GM19328 (cell line): ENCODE data around the gene ELAVL4.

ENCODE experiments used
- ATAC-seq: cut with Tn5 transposase; IDR thresholded peaks from one replicate; pipeline ENCODE4 v1.9.1; 2021; ENCODE audit warnings: mild to moderate bottlenecking, moderate library complexity; ENCODE audit not compliant: unreplicated experiment

Gene ELAVL4

GRCh38 chr1:50177994-50178393 is 69.3 kb downstream of the ELAVL4 start:
- no peak for ATAC-seq

- ATAC-seq = no peak
These were observed 70.9 kb downstream of the ELAVL4 start for GRCh38 chr1:50179639-50180038.

DNA sequence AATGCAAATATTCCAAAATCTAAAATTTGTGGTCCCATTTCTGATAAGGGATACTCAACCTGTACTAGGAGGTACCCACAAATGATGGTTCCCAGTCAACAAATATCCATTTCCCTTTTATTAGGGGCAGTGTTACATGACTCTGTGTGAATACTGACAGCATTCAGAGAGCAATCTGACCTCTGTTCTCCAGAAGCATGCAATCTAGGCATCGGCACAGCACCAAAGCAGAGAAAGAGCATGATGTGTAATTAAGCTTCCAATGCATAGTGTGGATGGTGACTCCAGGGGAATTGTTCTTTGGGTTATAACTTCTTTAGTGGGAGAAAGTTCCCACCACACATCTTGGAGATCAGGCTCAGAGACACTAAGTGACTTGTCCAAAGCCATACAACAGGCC is 71.6 kb downstream of the ELAVL4 start:
- no peak for ATAC-seq

- ATAC-seq = no peak
These were observed 72.4 kb downstream of the ELAVL4 start for GRCh38 chr1:50181027-50181663.

GRCh38 chr1:50183378-50184133 is 74.8 kb downstream of the ELAVL4 start:
- no peak for ATAC-seq

DNA sequence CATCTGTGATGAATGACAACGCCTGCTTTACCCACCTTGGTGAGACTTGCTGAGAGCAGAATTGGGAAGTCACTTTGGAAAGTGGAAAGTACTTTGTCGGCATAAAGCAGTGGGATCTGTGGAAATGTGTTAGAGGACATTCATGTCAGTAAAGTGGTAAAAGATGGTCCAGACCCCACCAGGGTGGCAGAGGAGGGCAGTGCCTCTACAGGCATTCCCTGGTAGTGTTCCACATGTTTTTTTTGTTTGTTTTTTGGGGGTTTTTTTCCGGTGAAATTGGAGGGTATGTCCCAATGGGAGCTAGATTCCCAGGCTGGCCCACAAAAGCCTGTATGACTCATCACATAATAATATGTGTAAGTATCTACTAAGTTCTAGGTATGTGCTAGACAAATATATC is 80.6 kb downstream of the ELAVL4 start:
- no peak for ATAC-seq

DNA sequence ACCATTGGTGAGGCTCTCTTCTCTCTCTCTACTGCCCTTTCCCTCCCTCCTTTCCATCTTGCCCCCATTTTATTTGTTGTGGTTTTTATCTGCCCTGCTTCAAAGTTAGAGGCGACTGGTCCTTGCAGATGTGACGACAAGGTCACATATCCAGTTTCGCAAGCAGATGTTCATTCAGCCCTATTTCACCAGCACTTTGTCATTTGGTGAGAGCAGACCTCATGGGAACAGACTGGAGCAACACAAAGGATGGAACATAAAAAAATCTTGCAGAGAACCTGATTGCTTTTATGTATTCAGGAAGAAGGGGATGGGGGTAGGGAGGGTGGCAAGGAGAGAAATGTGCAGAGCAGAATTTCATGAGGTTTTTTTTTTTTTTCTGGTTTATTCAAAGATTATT is 84.3 kb downstream of the ELAVL4 start:
- ATAC-seq = no peak

DNA sequence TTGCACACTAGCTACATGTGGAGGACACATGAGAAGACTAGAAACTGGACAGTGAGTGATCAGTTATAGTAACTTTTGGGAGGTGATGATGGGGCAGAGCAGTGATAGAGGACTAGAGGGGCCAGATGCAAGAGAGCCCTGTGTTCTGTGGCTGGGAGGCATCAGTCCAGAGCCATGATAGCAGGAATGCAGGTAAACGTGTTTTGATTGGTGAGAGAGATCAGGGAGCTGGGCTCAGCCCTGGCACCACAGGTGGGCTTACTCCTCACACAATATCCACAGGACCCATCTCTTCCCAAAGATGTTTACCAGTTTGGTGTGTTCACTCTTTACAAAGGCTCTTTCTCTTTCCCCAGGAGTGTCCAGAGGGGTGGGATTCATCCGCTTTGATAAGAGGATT is 86.5 kb downstream of the ELAVL4 start:
- ATAC-seq = no peak

DNA sequence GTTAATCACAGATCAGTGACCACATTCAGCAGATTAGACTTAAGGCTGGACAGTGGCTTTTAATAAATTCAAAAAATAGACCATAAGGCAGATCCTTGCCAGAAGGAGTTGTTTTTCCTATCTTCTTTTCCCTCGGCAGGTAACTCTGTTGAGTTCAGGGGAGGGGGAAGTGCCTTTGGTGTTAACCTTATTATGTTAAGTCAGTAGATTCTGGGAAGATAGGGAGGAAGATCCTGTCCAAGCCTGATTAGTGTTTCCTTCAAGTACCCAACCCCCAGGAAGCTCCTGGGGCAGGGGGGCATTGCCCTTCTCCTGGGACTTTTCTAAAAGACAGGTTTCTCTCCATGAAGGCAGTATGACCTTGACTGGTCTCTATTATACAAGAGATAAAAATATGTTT is 87.4 kb downstream of the ELAVL4 start:
- ATAC-seq = no peak

DNA sequence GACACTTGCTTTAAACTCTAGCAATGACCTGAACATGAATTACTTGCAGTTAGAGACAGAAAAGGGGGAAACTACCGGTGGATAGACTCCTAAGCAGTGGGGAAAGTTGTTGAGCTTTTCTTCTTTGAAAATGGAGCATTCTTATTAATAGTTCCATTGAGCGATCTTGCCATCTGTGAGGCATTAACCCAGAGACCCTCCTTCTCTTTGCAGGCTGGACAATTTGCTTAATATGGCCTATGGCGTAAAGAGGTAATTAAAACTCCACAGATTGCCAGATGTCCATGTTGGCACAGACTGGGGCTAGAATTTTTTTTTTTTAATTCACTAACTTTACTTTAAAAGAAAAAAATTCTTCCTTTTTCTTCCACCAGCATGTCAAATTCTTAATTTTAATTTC is 88.5 kb downstream of the ELAVL4 start:
- ATAC-seq = no peak

DNA sequence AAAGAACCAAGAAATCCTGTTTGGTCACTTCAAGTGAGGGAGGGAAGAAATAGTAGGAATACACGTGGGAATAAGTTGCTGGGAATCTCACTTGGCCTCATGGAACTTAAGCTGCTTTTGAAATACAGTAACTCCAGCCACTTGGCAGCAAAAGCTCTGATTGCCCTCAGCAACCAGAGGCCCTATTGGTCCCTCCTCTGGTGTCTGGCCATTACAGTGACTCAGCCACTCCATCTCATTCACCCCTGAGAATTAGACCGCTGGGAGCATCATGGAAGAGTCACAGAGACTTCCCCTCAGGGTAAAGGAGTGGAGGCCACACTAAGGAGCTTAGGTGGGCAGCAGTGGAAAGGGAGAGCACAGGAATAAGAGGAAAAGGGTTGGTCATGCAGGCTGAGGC is 99.6 kb downstream of the ELAVL4 start:
- ATAC-seq = no peak

DNA sequence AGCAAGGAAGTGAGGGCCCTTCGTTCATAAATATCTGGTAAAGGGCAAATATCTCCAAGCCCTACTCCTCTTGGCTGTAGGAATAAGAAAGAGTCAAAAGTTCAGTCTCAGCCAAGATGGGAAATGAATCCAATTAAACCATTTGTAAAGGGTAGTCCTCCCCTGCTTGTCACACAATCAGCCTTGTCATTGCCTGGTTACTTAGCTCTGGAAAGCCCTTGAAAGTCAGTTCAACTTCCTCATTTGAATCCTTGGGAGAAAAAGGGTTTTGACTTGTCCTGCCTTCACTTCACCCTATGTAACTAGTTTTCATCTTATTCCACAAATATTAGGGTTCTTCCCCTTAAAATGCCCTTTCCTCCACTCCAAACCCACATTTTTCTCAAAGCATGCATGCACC is 100.0 kb downstream of the ELAVL4 start:
- no peak for ATAC-seq

DNA sequence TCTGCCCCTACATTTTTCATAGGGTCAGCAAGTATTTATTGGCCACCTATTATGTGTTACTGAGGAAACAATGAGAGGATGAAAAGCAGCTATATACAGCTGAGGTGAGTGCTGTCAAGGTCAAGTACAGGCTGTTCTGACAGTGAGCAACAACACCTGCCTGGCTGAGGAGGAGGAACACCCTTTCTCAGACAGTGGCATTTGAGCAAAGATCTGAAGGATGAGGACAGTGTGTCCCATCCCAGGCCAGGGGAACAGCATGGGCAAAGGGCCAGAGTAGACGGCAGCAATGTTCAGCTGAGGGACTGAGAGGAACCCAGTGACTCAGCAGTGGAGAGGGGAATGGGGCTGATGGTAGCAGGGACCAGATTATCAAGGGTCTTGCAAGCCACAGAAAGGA is 101.0 kb downstream of the ELAVL4 start:
- ATAC-seq = no peak

- ATAC-seq = no peak
These were observed 104.8 kb downstream of the ELAVL4 start for GRCh38 chr1:50213505-50213904.

- ATAC-seq = no peak
These were observed 106.0 kb downstream of the ELAVL4 start for GRCh38 chr1:50214717-50215116.

DNA sequence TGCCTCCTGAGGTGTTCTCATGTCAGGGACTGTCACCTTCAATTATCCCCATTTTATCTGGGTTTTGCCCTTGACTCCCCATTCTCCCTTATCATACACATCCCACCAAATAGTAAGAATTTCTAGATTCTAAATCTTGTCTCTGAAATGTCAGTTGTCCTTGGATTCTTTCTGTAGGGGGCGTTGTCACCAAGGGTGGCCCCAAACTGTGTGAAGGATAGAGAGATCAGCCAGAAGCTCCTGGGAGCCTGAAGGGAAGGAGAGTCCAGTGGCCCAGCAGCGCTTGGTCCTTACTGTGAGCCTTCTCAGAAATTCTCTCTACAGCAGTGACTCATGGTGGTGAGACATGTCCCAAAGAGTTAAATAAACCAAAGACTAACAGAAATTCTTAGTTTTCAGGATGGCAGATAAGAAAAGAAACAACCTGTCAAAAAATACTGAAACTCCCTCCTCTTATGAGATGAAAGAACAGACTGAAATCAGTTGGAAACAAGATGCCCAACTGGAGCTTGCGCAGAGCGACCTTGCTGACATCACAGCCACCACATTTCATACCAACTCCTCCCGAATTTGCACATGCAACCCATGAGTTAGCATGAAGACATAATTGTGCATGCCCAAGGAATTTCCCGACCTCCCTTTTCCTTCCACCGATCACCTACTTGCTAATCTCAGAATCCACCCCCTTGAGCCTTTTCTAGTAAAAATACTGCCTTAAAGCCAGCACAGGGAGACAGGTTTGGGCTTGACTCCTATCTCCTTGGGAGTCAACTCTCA is 109.8 kb downstream of the ELAVL4 start:
- ATAC-seq = no peak

- ATAC-seq = no peak
These were observed 120.2 kb downstream of the ELAVL4 start for GRCh38 chr1:50228871-50229384.

DNA sequence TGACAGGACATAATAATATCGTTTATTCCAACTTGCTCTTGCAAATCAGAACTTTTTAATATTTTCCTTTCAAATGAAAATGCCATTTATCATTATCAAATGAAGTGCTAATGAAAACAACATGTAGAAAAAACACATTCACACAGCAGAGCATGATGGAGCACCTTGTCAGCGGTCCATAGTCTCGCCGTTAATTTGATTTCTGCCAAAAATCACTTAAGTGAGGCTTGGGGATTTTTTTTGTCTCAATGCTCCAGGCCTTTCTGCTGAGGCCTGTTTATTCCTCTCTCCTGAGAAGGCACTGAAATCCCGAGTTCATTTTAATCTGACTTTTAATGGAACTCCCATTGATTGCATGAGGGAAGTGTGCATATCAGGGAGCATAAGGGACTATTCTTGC is 122.5 kb downstream of the ELAVL4 start:
- ATAC-seq = no peak

GRCh38 chr1:50232336-50232735 is 123.6 kb downstream of the ELAVL4 start:
- ATAC-seq = no peak

DNA sequence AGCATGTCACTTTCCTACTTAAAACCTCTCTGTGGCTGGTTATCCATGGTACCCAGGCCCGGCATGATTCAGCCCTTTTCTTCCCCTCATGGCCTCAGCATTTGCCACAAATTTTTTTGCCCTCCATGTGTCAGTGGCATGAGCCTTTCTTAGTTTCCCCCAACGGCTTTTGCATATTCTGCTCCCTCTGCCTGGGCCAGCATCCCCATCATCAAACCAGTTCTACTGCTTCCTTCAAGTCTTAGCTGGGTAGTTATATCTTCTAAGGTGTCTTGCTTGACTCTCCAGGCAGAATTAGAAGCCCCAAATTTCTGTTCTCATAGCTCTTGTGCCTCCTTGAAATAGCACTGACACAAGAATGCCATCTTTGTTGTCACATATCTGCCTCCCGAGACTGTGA is 127.9 kb downstream of the ELAVL4 start:
- ATAC-seq = no peak

DNA sequence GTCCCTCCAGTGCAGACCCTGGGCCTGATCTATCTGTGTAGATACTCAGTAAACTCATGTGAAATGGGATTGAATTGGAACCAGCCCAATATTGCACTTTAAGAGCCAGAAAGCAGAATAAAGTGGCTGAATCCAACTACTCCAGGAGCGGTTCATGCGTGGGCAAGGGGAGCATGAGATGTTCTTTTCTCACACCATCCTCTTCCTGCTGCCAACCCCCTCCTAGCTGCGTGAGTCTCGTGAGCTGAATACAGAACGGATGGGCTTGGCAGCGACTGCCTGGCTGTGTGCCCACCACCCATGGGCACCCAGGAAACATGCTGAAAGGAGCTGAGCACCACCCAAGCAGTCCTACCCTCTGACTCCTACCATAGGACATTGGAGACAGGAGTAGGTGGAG is 128.3 kb downstream of the ELAVL4 start:
- no peak for ATAC-seq

GRCh38 chr1:50243939-50244338 is 135.2 kb downstream of the ELAVL4 start:
- ATAC-seq = no peak
